Muscle layer of colon (tissue), 2 donors: ENCODE results near the gene ZNF185.

ENCODE experiments used
- H3K27ac ChIP-seq: one replicate; pipeline ENCODE4 v1.7.0; 2013; ENCODE audit warnings: low read depth, mild to moderate bottlenecking, low read length, moderate library complexity
- H3K27me3 ChIP-seq, 2 donors: one replicate each; pipeline ENCODE4 v1.7.0; 2013; ENCODE audit warnings: low read length in 2 of 2, mild to moderate bottlenecking in 2 of 2; ENCODE audit not compliant: insufficient read depth in 2 of 2, control insufficient read depth in 1 of 2
- H3K36me3 ChIP-seq: one replicate; pipeline ENCODE4 v1.7.0; 2013; ENCODE audit warnings: mild to moderate bottlenecking, low read length; ENCODE audit not compliant: insufficient read depth
- H3K4me1 ChIP-seq: one replicate; pipeline ENCODE4 v1.7.0; 2013; ENCODE audit warnings: mild to moderate bottlenecking, low read length; ENCODE audit not compliant: insufficient read depth
- H3K4me3 ChIP-seq, 2 donors: one replicate each; pipeline ENCODE4 v1.7.0; 2013; ENCODE audit warnings: low read length in 2 of 2, low read depth in 1 of 2, mild to moderate bottlenecking in 1 of 2, moderate library complexity in 1 of 2
- H3K9ac ChIP-seq: one replicate; pipeline ENCODE4 v1.7.0; 2013; ENCODE audit warnings: low read length
- H3K9me3 ChIP-seq: one replicate; pipeline ENCODE4 v1.7.0; 2013; ENCODE audit warnings: mild to moderate bottlenecking, low read length
- donor health status: abdominal sarcoma.
- donor health status: Adenocarcinoma of cecum.

The ZNF185 gene

GRCh38 chrX:152897222-152898131 lies at the start of gene ZNF185:
TSS of gene ZNF185 (plus strand) at chrX:152898067. CDS start at chrX:152914490, 16,423 bp downstream.
- Histone ChIP-seq H3K27me3 (peaks cover 9 to 64% of the 10 kb centered on the region in 2 donors), H3K9ac (no peak within 1 kb of the TSS), H3K4me1 (no peaks in the 10 kb centered on the region), H3K9me3 (no peaks in the 10 kb centered on the region), H3K36me3 (no peaks in the 10 kb centered on the region), H3K4me3 (no peak within 1 kb of the TSS), H3K27ac (no peak within 1 kb of the TSS)

GRCh38 chrX:152850465-152850864 lies 47.4 kb upstream of the ZNF185 start:
- H3K4me1 ChIP-seq = no peaks in the 10 kb centered on the region
- H3K4me3 ChIP-seq = no peak overlapping the region
- no peak overlapping the region for H3K9ac ChIP-seq
- H3K27me3 ChIP-seq = no peaks in the 10 kb centered on the region
- H3K27ac ChIP-seq = no peak overlapping the region
- no peaks in the 10 kb centered on the region for H3K9me3 ChIP-seq
- peaks cover 4% of the 10 kb centered on the region for H3K36me3 ChIP-seq

- no peak overlapping the region for H3K4me3 ChIP-seq
- no peak overlapping the region for H3K27ac ChIP-seq
- no peak overlapping the region for H3K9ac ChIP-seq
- H3K4me1 ChIP-seq = no peaks in the 10 kb centered on the region
- no peaks in the 10 kb centered on the region for H3K9me3 ChIP-seq
- H3K27me3 ChIP-seq = no peaks in the 10 kb centered on the region
- H3K36me3 ChIP-seq = no peaks in the 10 kb centered on the region
These were observed 43.9 kb upstream of the ZNF185 start for GRCh38 chrX:152853986-152854385.

GRCh38 chrX:152861116-152861515 lies 36.8 kb upstream of the ZNF185 start:
- H3K27ac ChIP-seq = no peak overlapping the region
- no peak overlapping the region for H3K4me3 ChIP-seq
- no peaks in the 10 kb centered on the region for H3K9me3 ChIP-seq
- no peaks in the 10 kb centered on the region for H3K4me1 ChIP-seq
- no peaks in the 10 kb centered on the region for H3K27me3 ChIP-seq
- no peak overlapping the region for H3K9ac ChIP-seq
- H3K36me3 ChIP-seq = peaks cover 5% of the 10 kb centered on the region

GRCh38 chrX:152861826-152862225 lies 36.0 kb upstream of the ZNF185 start:
- no peaks in the 10 kb centered on the region for H3K4me1 ChIP-seq
- no peak overlapping the region for H3K27ac ChIP-seq
- H3K9ac ChIP-seq = no peak overlapping the region
- no peaks in the 10 kb centered on the region for H3K27me3 ChIP-seq
- peaks cover 12% of the 10 kb centered on the region for H3K36me3 ChIP-seq
- no peak overlapping the region for H3K4me3 ChIP-seq
- H3K9me3 ChIP-seq = no peaks in the 10 kb centered on the region

GRCh38 chrX:152865232-152865920 lies 32.5 kb upstream of the ZNF185 start:
- peaks cover 14% of the 10 kb centered on the region for H3K36me3 ChIP-seq
- no peak overlapping the region for H3K4me3 ChIP-seq
- peaks cover 0 to 4% of the 10 kb centered on the region in 2 donors for H3K27me3 ChIP-seq
- H3K9me3 ChIP-seq = no peaks in the 10 kb centered on the region
- no peak overlapping the region for H3K27ac ChIP-seq
- H3K4me1 ChIP-seq = no peaks in the 10 kb centered on the region
- H3K9ac ChIP-seq = no peak overlapping the region

GRCh38 chrX:152866386-152866785 lies 31.5 kb upstream of the ZNF185 start:
- Histone ChIP-seq H3K4me3 (no peak overlapping the region), H3K9me3 (no peaks in the 10 kb centered on the region), H3K36me3 (peaks cover 14% of the 10 kb centered on the region), H3K9ac (no peak overlapping the region), H3K27me3 (peaks cover 0 to 4% of the 10 kb centered on the region in 2 donors), H3K27ac (no peak overlapping the region), H3K4me1 (no peaks in the 10 kb centered on the region)

GRCh38 chrX:152869972-152870371 lies 27.9 kb upstream of the ZNF185 start:
- Histone ChIP-seq H3K9ac (no peak overlapping the region), H3K4me3 (no peak overlapping the region), H3K36me3 (peaks cover 14% of the 10 kb centered on the region), H3K9me3 (no peaks in the 10 kb centered on the region), H3K4me1 (no peaks in the 10 kb centered on the region), H3K27me3 (peaks cover 0 to 4% of the 10 kb centered on the region in 2 donors), H3K27ac (no peak overlapping the region)

GRCh38 chrX:152871260-152871659 lies 26.6 kb upstream of the ZNF185 start:
- Histone ChIP-seq H3K4me1 (no peaks in the 10 kb centered on the region), H3K9ac (no peak overlapping the region), H3K4me3 (no peak overlapping the region), H3K36me3 (peaks cover 7% of the 10 kb centered on the region), H3K27me3 (peaks cover 0 to 4% of the 10 kb centered on the region in 2 donors), H3K27ac (no peak overlapping the region), H3K9me3 (no peaks in the 10 kb centered on the region)

- Histone ChIP-seq H3K27me3 (peaks cover 0 to 2% of the 10 kb centered on the region in 2 donors), H3K4me1 (no peaks in the 10 kb centered on the region), H3K36me3 (no peaks in the 10 kb centered on the region), H3K9me3 (no peaks in the 10 kb centered on the region), H3K27ac (no peak overlapping the region), H3K4me3 (no peak overlapping the region), H3K9ac (no peak overlapping the region)
These were observed 25.3 kb upstream of the ZNF185 start for GRCh38 chrX:152872522-152872921.

GRCh38 chrX:152873361-152873760 lies 24.5 kb upstream of the ZNF185 start:
- H3K36me3 ChIP-seq = no peaks in the 10 kb centered on the region
- no peaks in the 10 kb centered on the region for H3K27me3 ChIP-seq
- no peak overlapping the region for H3K4me3 ChIP-seq
- no peak overlapping the region for H3K27ac ChIP-seq
- H3K4me1 ChIP-seq = no peaks in the 10 kb centered on the region
- H3K9me3 ChIP-seq = no peaks in the 10 kb centered on the region
- H3K9ac ChIP-seq = no peak overlapping the region
